Endothelial cell of hepatic sinusoid (primary cell): ENCODE measurements around the gene TFEB.

ENCODE experiments used
- in situ Hi-C: cut with HindIII; loops from 2 replicates; pipeline ENCODE4 v1.10.0; 2017; ENCODE audit warnings: low sequenced_read_pairs

The TFEB gene

GRCh38 chr6:41735427-41736185, at the start of gene TFEB:
Gene TFEB, minus strand, starts transcription at chr6:41735608. Its CDS starts 44,395 bp downstream, at chr6:41691213.
- in situ Hi-C loops = no loop called here

GRCh38 chr6:41784581-41785171, 49.3 kb upstream of the TFEB start:
- in situ Hi-C loops = loop anchor here (5.0 to 25.0 kb wide), 4 partner anchors 67 to 253 kb away; partner anchors contain the start of gene CCND3

- in situ Hi-C loops = loop anchor here (10.0 to 25.0 kb wide), 3 partner anchors 88 to 254 kb away; partner anchors contain the start of gene CCND3
Measured at GRCh38 chr6:41783106-41783780, 47.8 kb upstream of the TFEB start.

GRCh38 chr6:41781366-41781730, 45.9 kb upstream of the TFEB start:
- in situ Hi-C loops = loop anchor here (10.0 to 25.0 kb wide), 3 partner anchors 87 to 256 kb away; partner anchors contain the start of gene CCND3

- in situ Hi-C loops = loop anchor here (10.0 to 25.0 kb wide), 3 partner anchors 86 to 257 kb away; partner anchors contain the start of gene CCND3
Measured at GRCh38 chr6:41780551-41781365, 45.4 kb upstream of the TFEB start, which contains the start of gene PRICKLE4. Gene PRICKLE4, plus strand, starts transcription at chr6:41780782. Its CDS starts 2,692 bp downstream, at chr6:41783474.

- in situ Hi-C loops = loop anchor here (10.0 to 25.0 kb wide), 3 partner anchors 85 to 257 kb away; partner anchors contain the start of gene CCND3
Measured at GRCh38 chr6:41779788-41780550, 44.6 kb upstream of the TFEB start, which contains the start of gene FRS3. Gene FRS3, minus strand, starts transcription at chr6:41779900. Its CDS starts 2,913 bp downstream, at chr6:41776987.

GRCh38 chr6:41779336-41779735, 43.9 kb upstream of the TFEB start:
- in situ Hi-C loops = loop anchor here (25.0 kb wide), 2 partner anchors 158 to 258 kb away; partner anchors contain the start of gene CCND3

- in situ Hi-C loops = loop anchor here (25.0 kb wide), 2 partner anchors 158 to 258 kb away; partner anchors contain the start of gene CCND3
Measured at GRCh38 chr6:41778895-41779294, 43.5 kb upstream of the TFEB start.

- in situ Hi-C loops = loop anchor here (25.0 kb wide), 2 partner anchors 160 to 260 kb away; partner anchors contain the start of gene CCND3
Measured at GRCh38 chr6:41777551-41778285, 42.3 kb upstream of the TFEB start.

- in situ Hi-C loops = loop anchor here (25.0 kb wide), 2 partner anchors 162 to 262 kb away; partner anchors contain the start of gene CCND3
Measured at GRCh38 chr6:41775293-41775882, 40.0 kb upstream of the TFEB start.

- in situ Hi-C loops = loop anchor here (25.0 kb wide), 2 partner anchors 162 to 262 kb away; partner anchors contain the start of gene CCND3
Measured at GRCh38 chr6:41774841-41775240, 39.4 kb upstream of the TFEB start.

- in situ Hi-C loops = no loop called here
Measured at GRCh38 chr6:41771058-41771983, 35.9 kb upstream of the TFEB start.

GRCh38 chr6:41770381-41771057, 35.1 kb upstream of the TFEB start:
- in situ Hi-C loops = no loop called here

- in situ Hi-C loops = no loop called here
Measured at GRCh38 chr6:41769376-41769775, 34.0 kb upstream of the TFEB start.

GRCh38 chr6:41768545-41769308, 33.3 kb upstream of the TFEB start:
- in situ Hi-C loops = no loop called here
